Testis (tissue), 2 donors: Measurements from ENCODE around the gene ALB.

ENCODE experiments used
- POLR2A ChIP-seq: fragments of 450-650 bp; IDR thresholded peaks from one replicate; pipeline ENCODE4 v1.6.1; 2017; ENCODE audit warnings: antibody characterized with exemption, mild to moderate bottlenecking, moderate library complexity
- TF ChIP-seq, protein P1 (sequence below), 3 experiments: fragments of 450-650 bp in 2 of 3; fragments of 200-600 bp in 1 of 3; sonication (generic) in 1 of 3; IDR thresholded peaks; one replicate each; pipeline ENCODE4 v1.5.1; 2016 to 2019; ENCODE audit warnings: antibody characterized with exemption in 3 of 3, mild to moderate bottlenecking in 2 of 3, moderate library complexity in 1 of 3

DNA sequence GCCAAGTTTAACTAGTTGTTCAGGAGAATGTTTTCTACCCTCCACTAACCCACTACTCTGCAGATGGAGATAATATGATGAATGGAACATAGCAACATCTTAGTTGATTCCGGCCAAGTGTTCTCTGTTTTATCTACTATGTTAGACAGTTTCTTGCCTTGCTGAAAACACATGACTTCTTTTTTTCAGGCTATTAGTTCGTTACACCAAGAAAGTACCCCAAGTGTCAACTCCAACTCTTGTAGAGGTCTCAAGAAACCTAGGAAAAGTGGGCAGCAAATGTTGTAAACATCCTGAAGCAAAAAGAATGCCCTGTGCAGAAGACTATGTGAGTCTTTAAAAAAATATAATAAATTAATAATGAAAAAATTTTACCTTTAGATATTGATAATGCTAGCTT is 13.3 kb downstream of the ALB start:
- TF ChIP-seq, protein P1, sequence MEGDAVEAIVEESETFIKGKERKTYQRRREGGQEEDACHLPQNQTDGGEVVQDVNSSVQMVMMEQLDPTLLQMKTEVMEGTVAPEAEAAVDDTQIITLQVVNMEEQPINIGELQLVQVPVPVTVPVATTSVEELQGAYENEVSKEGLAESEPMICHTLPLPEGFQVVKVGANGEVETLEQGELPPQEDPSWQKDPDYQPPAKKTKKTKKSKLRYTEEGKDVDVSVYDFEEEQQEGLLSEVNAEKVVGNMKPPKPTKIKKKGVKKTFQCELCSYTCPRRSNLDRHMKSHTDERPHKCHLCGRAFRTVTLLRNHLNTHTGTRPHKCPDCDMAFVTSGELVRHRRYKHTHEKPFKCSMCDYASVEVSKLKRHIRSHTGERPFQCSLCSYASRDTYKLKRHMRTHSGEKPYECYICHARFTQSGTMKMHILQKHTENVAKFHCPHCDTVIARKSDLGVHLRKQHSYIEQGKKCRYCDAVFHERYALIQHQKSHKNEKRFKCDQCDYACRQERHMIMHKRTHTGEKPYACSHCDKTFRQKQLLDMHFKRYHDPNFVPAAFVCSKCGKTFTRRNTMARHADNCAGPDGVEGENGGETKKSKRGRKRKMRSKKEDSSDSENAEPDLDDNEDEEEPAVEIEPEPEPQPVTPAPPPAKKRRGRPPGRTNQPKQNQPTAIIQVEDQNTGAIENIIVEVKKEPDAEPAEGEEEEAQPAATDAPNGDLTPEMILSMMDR (IDR thresholded peaks at IDR 0.05): no peak
- TF ChIP-seq POLR2A: no peak
